ENCODE measurements around the gene SESTD1.

Gene SESTD1

GRCh38 chr2:179140571-179140970 lies 124.1 kb downstream of the SESTD1 start:
- Histone ChIP-seq H3K36me3 (ENCODE audit: insufficient read depth, low read length) (peaks cover 43% of the 10 kb centered on the region), H3K4me3 (ENCODE audit: low read depth, low read length) (no peak overlapping the region)

GRCh38 chr2:179139506-179139905 lies 125.1 kb downstream of the SESTD1 start:
- no peak overlapping the region for H3K27ac ChIP-seq (ENCODE audit: low read depth, low read length)
- H3K4me3 ChIP-seq (ENCODE audit: low read depth, low read length): no peak overlapping the region
- no peaks in the 10 kb centered on the region for H3K79me2 ChIP-seq (ENCODE audit: control insufficient read depth, insufficient read depth, low read length, unreplicated experiment)
- H3K4me1 ChIP-seq (ENCODE audit: control insufficient read depth, insufficient read depth, low read length, unreplicated experiment): no peaks in the 10 kb centered on the region
- H3K36me3 ChIP-seq (ENCODE audit: insufficient read depth, low read length): peaks cover 37% of the 10 kb centered on the region
- no peak overlapping the region for H2AFZ ChIP-seq (ENCODE audit: low read length, unreplicated experiment)
- H3K27me3 ChIP-seq (ENCODE audit: insufficient read depth, low read length): no peaks in the 10 kb centered on the region

More at GRCh38 chr2:179140571-179140970, 124.1 kb downstream of the SESTD1 start:
- H2AFZ ChIP-seq (ENCODE audit: low read length, unreplicated experiment): no peak overlapping the region
- H3K79me2 ChIP-seq (ENCODE audit: control insufficient read depth, insufficient read depth, low read length, unreplicated experiment): no peaks in the 10 kb centered on the region
- H3K27me3 ChIP-seq (ENCODE audit: insufficient read depth, low read length): no peaks in the 10 kb centered on the region
- no peaks in the 10 kb centered on the region for H3K4me1 ChIP-seq (ENCODE audit: control insufficient read depth, insufficient read depth, low read length, unreplicated experiment)
- no peak overlapping the region for H3K27ac ChIP-seq (ENCODE audit: low read depth, low read length)

- no peaks in the 10 kb centered on the region for H3K27me3 ChIP-seq (ENCODE audit: insufficient read depth, low read length)
- H3K27ac ChIP-seq (ENCODE audit: low read depth, low read length): no peak overlapping the region
- H3K36me3 ChIP-seq (ENCODE audit: insufficient read depth, low read length): peaks cover 26% of the 10 kb centered on the region
- H3K79me2 ChIP-seq (ENCODE audit: control insufficient read depth, insufficient read depth, low read length, unreplicated experiment): no peaks in the 10 kb centered on the region
- H3K4me3 ChIP-seq (ENCODE audit: low read depth, low read length): no peak overlapping the region
- H3K4me1 ChIP-seq (ENCODE audit: control insufficient read depth, insufficient read depth, low read length, unreplicated experiment): no peaks in the 10 kb centered on the region
- no peak overlapping the region for H2AFZ ChIP-seq (ENCODE audit: low read length, unreplicated experiment)
These were observed 127.4 kb downstream of the SESTD1 start for GRCh38 chr2:179137200-179137759.

- Histone ChIP-seq H3K27me3 (ENCODE audit: insufficient read depth, low read length) (no peaks in the 10 kb centered on the region), H3K36me3 (ENCODE audit: insufficient read depth, low read length) (peaks cover under 1% of the 10 kb centered on the region; the same call in 1 of the 2 replicates), H3K4me1 (ENCODE audit: control insufficient read depth, insufficient read depth, low read length, unreplicated experiment) (no peaks in the 10 kb centered on the region), H3K79me2 (ENCODE audit: control insufficient read depth, insufficient read depth, low read length, unreplicated experiment) (no peaks in the 10 kb centered on the region), H3K27ac (ENCODE audit: low read depth, low read length) (no peak overlapping the region), H2AFZ (ENCODE audit: low read length, unreplicated experiment) (no peak overlapping the region), H3K4me3 (ENCODE audit: low read depth, low read length) (no peak overlapping the region)
These were observed 131.6 kb downstream of the SESTD1 start for GRCh38 chr2:179133016-179133415.

GRCh38 chr2:179132076-179132475 lies 132.6 kb downstream of the SESTD1 start:
- Histone ChIP-seq H2AFZ (ENCODE audit: low read length, unreplicated experiment) (no peak overlapping the region), H3K27me3 (ENCODE audit: insufficient read depth, low read length) (no peaks in the 10 kb centered on the region), H3K4me1 (ENCODE audit: control insufficient read depth, insufficient read depth, low read length, unreplicated experiment) (no peaks in the 10 kb centered on the region), H3K4me3 (ENCODE audit: low read depth, low read length) (no peak overlapping the region), H3K27ac (ENCODE audit: low read depth, low read length) (no peak overlapping the region), H3K36me3 (ENCODE audit: insufficient read depth, low read length) (peaks cover 10% of the 10 kb centered on the region), H3K79me2 (ENCODE audit: control insufficient read depth, insufficient read depth, low read length, unreplicated experiment) (no peaks in the 10 kb centered on the region)

GRCh38 chr2:179130560-179130959 lies 134.1 kb downstream of the SESTD1 start:
- no peaks in the 10 kb centered on the region for H3K4me1 ChIP-seq (ENCODE audit: control insufficient read depth, insufficient read depth, low read length, unreplicated experiment)
- H3K79me2 ChIP-seq (ENCODE audit: control insufficient read depth, insufficient read depth, low read length, unreplicated experiment): no peaks in the 10 kb centered on the region
- H3K27ac ChIP-seq (ENCODE audit: low read depth, low read length): no peak overlapping the region
- H3K36me3 ChIP-seq (ENCODE audit: insufficient read depth, low read length): peaks cover 11% of the 10 kb centered on the region
- no peak overlapping the region for H3K4me3 ChIP-seq (ENCODE audit: low read depth, low read length)
- no peak overlapping the region for H2AFZ ChIP-seq (ENCODE audit: low read length, unreplicated experiment)
- H3K27me3 ChIP-seq (ENCODE audit: insufficient read depth, low read length): no peaks in the 10 kb centered on the region

- Histone ChIP-seq H3K36me3 (ENCODE audit: insufficient read depth, low read length) (peaks cover 11% of the 10 kb centered on the region), H3K4me1 (ENCODE audit: control insufficient read depth, insufficient read depth, low read length, unreplicated experiment) (no peaks in the 10 kb centered on the region), H3K79me2 (ENCODE audit: control insufficient read depth, insufficient read depth, low read length, unreplicated experiment) (no peaks in the 10 kb centered on the region), H3K27me3 (ENCODE audit: insufficient read depth, low read length) (no peaks in the 10 kb centered on the region), H3K27ac (ENCODE audit: low read depth, low read length) (no peak overlapping the region), H3K4me3 (ENCODE audit: low read depth, low read length) (no peak overlapping the region), H2AFZ (ENCODE audit: low read length, unreplicated experiment) (no peak overlapping the region)
These were observed 134.9 kb downstream of the SESTD1 start for GRCh38 chr2:179129574-179130238.

GRCh38 chr2:179125404-179125803 lies 139.2 kb downstream of the SESTD1 start:
- H3K4me1 ChIP-seq (ENCODE audit: control insufficient read depth, insufficient read depth, low read length, unreplicated experiment): no peaks in the 10 kb centered on the region
- H3K27me3 ChIP-seq (ENCODE audit: insufficient read depth, low read length): no peaks in the 10 kb centered on the region
- H3K36me3 ChIP-seq (ENCODE audit: insufficient read depth, low read length): peaks cover 13% of the 10 kb centered on the region
- no peak overlapping the region for H3K4me3 ChIP-seq (ENCODE audit: low read depth, low read length)
- H2AFZ ChIP-seq (ENCODE audit: low read length, unreplicated experiment): no peak overlapping the region
- H3K79me2 ChIP-seq (ENCODE audit: control insufficient read depth, insufficient read depth, low read length, unreplicated experiment): no peaks in the 10 kb centered on the region
- no peak overlapping the region for H3K27ac ChIP-seq (ENCODE audit: low read depth, low read length)

GRCh38 chr2:179124282-179124681 lies 140.3 kb downstream of the SESTD1 start:
- Histone ChIP-seq H3K27me3 (ENCODE audit: insufficient read depth, low read length) (no peaks in the 10 kb centered on the region), H2AFZ (ENCODE audit: low read length, unreplicated experiment) (no peak overlapping the region), H3K4me1 (ENCODE audit: control insufficient read depth, insufficient read depth, low read length, unreplicated experiment) (no peaks in the 10 kb centered on the region), H3K36me3 (ENCODE audit: insufficient read depth, low read length) (peaks cover 13% of the 10 kb centered on the region), H3K4me3 (ENCODE audit: low read depth, low read length) (no peak overlapping the region), H3K79me2 (ENCODE audit: control insufficient read depth, insufficient read depth, low read length, unreplicated experiment) (no peaks in the 10 kb centered on the region), H3K27ac (ENCODE audit: low read depth, low read length) (no peak overlapping the region)

- Histone ChIP-seq H3K4me3 (ENCODE audit: low read depth, low read length) (no peak overlapping the region), H3K79me2 (ENCODE audit: control insufficient read depth, insufficient read depth, low read length, unreplicated experiment) (no peaks in the 10 kb centered on the region), H3K36me3 (ENCODE audit: insufficient read depth, low read length) (peaks cover 22% of the 10 kb centered on the region)
These were observed 141.4 kb downstream of the SESTD1 start for GRCh38 chr2:179123272-179123662.

GRCh38 chr2:179107737-179108136 lies 156.9 kb downstream of the SESTD1 start:
- peaks cover 25% of the 10 kb centered on the region for H3K36me3 ChIP-seq (ENCODE audit: insufficient read depth, low read length)
- no peaks in the 10 kb centered on the region for H3K79me2 ChIP-seq (ENCODE audit: control insufficient read depth, insufficient read depth, low read length, unreplicated experiment)
- no peak overlapping the region for H2AFZ ChIP-seq (ENCODE audit: low read length, unreplicated experiment)
- H3K27me3 ChIP-seq (ENCODE audit: insufficient read depth, low read length): no peaks in the 10 kb centered on the region
- H3K4me1 ChIP-seq (ENCODE audit: control insufficient read depth, insufficient read depth, low read length, unreplicated experiment): peaks cover 42% of the 10 kb centered on the region
- 0 out of 2 replicates have a peak overlapping the region, but pooled peaks have one; percentile 13 for H3K4me3 ChIP-seq (ENCODE audit: low read depth, low read length)
- peak overlapping the region; percentile 75 for H3K27ac ChIP-seq (ENCODE audit: low read depth, low read length)

More at GRCh38 chr2:179123272-179123662, 141.4 kb downstream of the SESTD1 start:
- Histone ChIP-seq H3K4me1 (ENCODE audit: control insufficient read depth, insufficient read depth, low read length, unreplicated experiment) (no peaks in the 10 kb centered on the region), H3K27ac (ENCODE audit: low read depth, low read length) (no peak overlapping the region), H3K27me3 (ENCODE audit: insufficient read depth, low read length) (no peaks in the 10 kb centered on the region), H2AFZ (ENCODE audit: low read length, unreplicated experiment) (no peak overlapping the region)

All from ACC112 (cell line).